ENCODE results near the gene BRINP2. TPM values are rescaled to one million over a fixed set of nuclear protein-coding genes. Genes with fewer than 3 reads are reported as not detected.

Gene BRINP2
- total RNA-seq, 1 donor from 2014 or later, result 0.52 TPM

DNA sequence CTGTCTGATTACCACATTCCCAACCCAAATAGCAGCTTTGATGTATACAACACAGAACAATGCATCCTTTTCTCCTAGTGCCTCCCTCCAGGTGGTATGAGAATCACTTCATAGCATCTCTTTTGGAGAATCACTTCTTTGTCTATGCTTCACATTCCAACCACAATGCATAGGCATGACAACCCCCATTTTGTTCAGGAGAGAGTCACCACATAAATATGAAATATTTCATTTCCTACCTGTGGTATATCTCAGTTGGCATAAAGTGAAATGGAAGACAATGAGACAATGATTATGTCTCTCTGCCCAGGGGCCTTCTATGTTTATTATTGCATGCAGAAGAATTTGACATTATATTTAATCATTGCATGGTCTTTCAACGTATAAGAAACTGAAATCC is 112.2 kb downstream of the BRINP2 start:
- H3K9me3 ChIP-seq (ENCODE audit: control insufficient read depth in 3 of 3, low read length in 3 of 3), result no peaks in the 10 kb centered on the region
- H3K27me3 ChIP-seq (ENCODE audit: control insufficient read depth in 3 of 3, insufficient read depth in 3 of 3, low read length in 3 of 3), result no peaks in the 10 kb centered on the region
- H3K27ac ChIP-seq (ENCODE audit: low read depth, low read length), result no peak overlapping the region
- no peaks in the 10 kb centered on the region for H3K36me3 ChIP-seq (ENCODE audit: control insufficient read depth in 3 of 3, insufficient read depth in 3 of 3, low read length in 3 of 3)
- H3K4me3 ChIP-seq (ENCODE audit: low read length in 3 of 3), result no peak overlapping the region
- H3K9ac ChIP-seq (ENCODE audit: low read depth in 1 of 3, low read length in 3 of 3), result no peak overlapping the region
- peaks cover 5 to 14% (median 8%) of the 10 kb centered on the region in 3 donors for H3K4me1 ChIP-seq (ENCODE audit: control insufficient read depth in 3 of 3, insufficient read depth in 3 of 3, low read length in 3 of 3)

DNA sequence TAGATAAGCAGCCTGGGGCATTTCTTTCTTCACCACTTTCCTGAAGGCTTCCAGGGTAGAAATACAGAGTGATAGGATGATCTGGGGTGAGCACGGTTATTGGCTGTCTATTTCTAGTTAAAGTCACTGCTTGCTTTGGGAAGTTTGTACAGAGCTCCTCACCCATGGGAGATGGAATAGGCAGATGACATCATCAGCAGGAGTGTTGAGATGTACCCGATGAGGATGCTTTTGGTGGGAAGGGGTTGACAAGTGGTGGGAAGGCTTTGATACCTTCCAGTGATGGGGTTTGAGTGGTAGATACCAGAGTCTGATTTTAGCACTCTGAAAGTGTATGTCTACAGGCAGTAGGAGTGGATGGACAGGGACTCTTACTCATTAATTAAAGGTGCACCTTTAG is 112.6 kb downstream of the BRINP2 start:
- no peaks in the 10 kb centered on the region for H3K27me3 ChIP-seq (ENCODE audit: control insufficient read depth in 3 of 3, insufficient read depth in 3 of 3, low read length in 3 of 3)
- no peaks in the 10 kb centered on the region for H3K36me3 ChIP-seq (ENCODE audit: control insufficient read depth in 3 of 3, insufficient read depth in 3 of 3, low read length in 3 of 3)
- no peak overlapping the region for H3K27ac ChIP-seq (ENCODE audit: low read depth, low read length)
- no peak overlapping the region for H3K9ac ChIP-seq (ENCODE audit: low read depth in 1 of 3, low read length in 3 of 3)
- H3K9me3 ChIP-seq (ENCODE audit: control insufficient read depth in 3 of 3, low read length in 3 of 3), result no peaks in the 10 kb centered on the region
- H3K4me3 ChIP-seq (ENCODE audit: low read length in 3 of 3), result no peak overlapping the region
- H3K4me1 ChIP-seq (ENCODE audit: control insufficient read depth in 3 of 3, insufficient read depth in 3 of 3, low read length in 3 of 3), result peaks cover 5 to 14% (median 8%) of the 10 kb centered on the region in 3 donors

DNA sequence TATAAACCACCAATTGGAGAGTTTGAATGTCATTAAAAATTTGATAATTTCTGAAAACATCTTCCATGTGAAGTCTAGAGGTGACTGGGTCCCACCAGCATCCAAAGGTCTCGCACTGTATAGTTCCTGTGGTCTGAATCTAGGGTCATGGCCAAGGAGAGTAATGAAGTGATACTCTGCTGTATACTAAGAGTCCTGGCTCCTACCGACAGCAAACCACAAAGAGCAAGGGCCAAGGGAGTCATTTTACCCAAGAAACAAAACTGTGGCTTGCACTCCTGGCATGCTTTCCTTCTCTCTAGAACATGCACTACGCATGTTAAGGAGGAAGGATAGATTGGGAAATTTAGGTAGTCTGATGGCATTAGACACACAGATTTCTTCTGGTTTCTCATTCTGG is 115.6 kb downstream of the BRINP2 start:
- Histone ChIP-seq H3K9ac (ENCODE audit: low read depth in 1 of 3, low read length in 3 of 3) (no peak overlapping the region), H3K4me1 (ENCODE audit: control insufficient read depth in 3 of 3, insufficient read depth in 3 of 3, low read length in 3 of 3) (peaks cover under 1 to 5% (median 2%) of the 10 kb centered on the region in 3 donors), H3K9me3 (ENCODE audit: control insufficient read depth in 3 of 3, low read length in 3 of 3) (peaks cover 0 to 2% (median 0%) of the 10 kb centered on the region in 3 donors), H3K27ac (ENCODE audit: low read depth, low read length) (no peak overlapping the region), H3K27me3 (ENCODE audit: control insufficient read depth in 3 of 3, insufficient read depth in 3 of 3, low read length in 3 of 3) (no peaks in the 10 kb centered on the region), H3K36me3 (ENCODE audit: control insufficient read depth in 3 of 3, insufficient read depth in 3 of 3, low read length in 3 of 3) (no peaks in the 10 kb centered on the region), H3K4me3 (ENCODE audit: low read length in 3 of 3) (no peak overlapping the region)

DNA sequence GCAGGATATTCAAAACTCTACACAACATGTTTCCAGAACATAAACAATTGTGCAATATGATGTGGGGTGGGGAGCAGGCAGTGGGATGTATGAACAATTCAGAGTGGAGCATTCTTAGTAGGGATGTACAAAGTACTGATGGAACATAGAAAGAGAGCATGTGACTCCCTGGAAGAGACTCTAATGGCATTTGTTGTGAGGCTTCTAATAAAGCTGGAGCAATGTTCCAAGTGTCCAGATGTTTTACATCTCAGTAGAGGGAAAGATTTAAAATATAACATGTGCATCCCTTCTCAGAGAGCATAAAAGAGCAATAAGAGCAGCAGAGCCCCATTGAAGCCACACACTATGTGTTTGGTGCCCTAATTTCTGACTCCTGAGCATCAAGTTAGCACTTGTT is 116.5 kb downstream of the BRINP2 start:
- H3K36me3 ChIP-seq (ENCODE audit: control insufficient read depth in 3 of 3, insufficient read depth in 3 of 3, low read length in 3 of 3), result no peaks in the 10 kb centered on the region
- H3K9me3 ChIP-seq (ENCODE audit: control insufficient read depth in 3 of 3, low read length in 3 of 3), result peaks cover 0 to 2% (median 0%) of the 10 kb centered on the region in 3 donors
- no peak overlapping the region for H3K9ac ChIP-seq (ENCODE audit: low read depth in 1 of 3, low read length in 3 of 3)
- H3K4me1 ChIP-seq (ENCODE audit: control insufficient read depth in 3 of 3, insufficient read depth in 3 of 3, low read length in 3 of 3), result peaks cover 0 to 3% (median 0%) of the 10 kb centered on the region in 3 donors
- no peaks in the 10 kb centered on the region for H3K27me3 ChIP-seq (ENCODE audit: control insufficient read depth in 3 of 3, insufficient read depth in 3 of 3, low read length in 3 of 3)
- no peak overlapping the region for H3K27ac ChIP-seq (ENCODE audit: low read depth, low read length)
- H3K4me3 ChIP-seq (ENCODE audit: low read length in 3 of 3), result no peak overlapping the region

DNA sequence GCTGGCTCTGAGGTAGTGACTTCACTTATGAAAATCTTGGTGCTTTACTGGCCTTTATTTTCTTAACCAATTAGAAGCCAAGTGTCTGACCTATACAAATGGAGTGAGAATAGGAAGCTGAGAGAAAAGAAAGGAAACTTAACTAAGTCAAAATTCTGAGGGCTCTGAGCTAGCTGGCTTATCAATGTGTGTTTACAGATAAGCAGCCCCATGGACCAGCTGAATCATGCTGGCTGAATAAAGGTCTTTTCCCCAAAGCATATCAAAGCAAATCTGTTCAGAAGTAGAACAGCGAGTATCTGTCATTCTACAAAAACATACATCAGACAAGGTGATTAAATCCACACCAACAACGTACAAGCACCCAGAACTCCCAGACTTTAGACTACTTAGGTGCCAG is 117.2 kb downstream of the BRINP2 start:
- Histone ChIP-seq H3K27ac (ENCODE audit: low read depth, low read length) (no peak overlapping the region), H3K36me3 (ENCODE audit: control insufficient read depth in 3 of 3, insufficient read depth in 3 of 3, low read length in 3 of 3) (no peaks in the 10 kb centered on the region), H3K27me3 (ENCODE audit: control insufficient read depth in 3 of 3, insufficient read depth in 3 of 3, low read length in 3 of 3) (no peaks in the 10 kb centered on the region), H3K9me3 (ENCODE audit: control insufficient read depth in 3 of 3, low read length in 3 of 3) (peaks cover 0 to 2% (median 0%) of the 10 kb centered on the region in 3 donors), H3K4me1 (ENCODE audit: control insufficient read depth in 3 of 3, insufficient read depth in 3 of 3, low read length in 3 of 3) (peaks cover 0 to 3% (median 0%) of the 10 kb centered on the region in 3 donors), H3K4me3 (ENCODE audit: low read length in 3 of 3) (no peak overlapping the region), H3K9ac (ENCODE audit: low read depth in 1 of 3, low read length in 3 of 3) (no peak overlapping the region)

DNA sequence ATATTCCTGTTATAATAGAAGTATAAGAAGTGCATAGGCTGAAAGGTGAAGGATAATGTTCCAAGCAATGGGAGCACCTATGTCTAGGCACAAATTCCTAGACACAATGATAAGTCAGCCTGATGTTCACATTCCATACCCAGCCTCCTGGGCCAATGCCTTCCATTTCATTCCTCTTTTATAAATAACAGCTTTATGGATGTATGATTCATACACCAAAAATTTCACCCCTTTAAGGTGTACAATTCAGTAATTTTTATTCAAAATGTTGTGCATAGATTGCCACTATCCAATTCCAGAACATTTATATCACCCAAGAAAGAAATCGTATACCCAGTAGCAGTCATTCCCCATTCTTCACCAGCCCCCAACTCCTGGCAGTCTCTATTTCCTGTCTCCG is 118.8 kb downstream of the BRINP2 start:
- no peak overlapping the region for H3K27ac ChIP-seq (ENCODE audit: low read depth, low read length)
- H3K4me1 ChIP-seq (ENCODE audit: control insufficient read depth in 3 of 3, insufficient read depth in 3 of 3, low read length in 3 of 3), result peaks cover 0 to 3% (median 0%) of the 10 kb centered on the region in 3 donors
- no peaks in the 10 kb centered on the region for H3K27me3 ChIP-seq (ENCODE audit: control insufficient read depth in 3 of 3, insufficient read depth in 3 of 3, low read length in 3 of 3)
- H3K9me3 ChIP-seq (ENCODE audit: control insufficient read depth in 3 of 3, low read length in 3 of 3), result peaks cover 0 to 2% (median 0%) of the 10 kb centered on the region in 3 donors
- no peak overlapping the region for H3K4me3 ChIP-seq (ENCODE audit: low read length in 3 of 3)
- H3K36me3 ChIP-seq (ENCODE audit: control insufficient read depth in 3 of 3, insufficient read depth in 3 of 3, low read length in 3 of 3), result no peaks in the 10 kb centered on the region
- H3K9ac ChIP-seq (ENCODE audit: low read depth in 1 of 3, low read length in 3 of 3), result no peak overlapping the region

DNA sequence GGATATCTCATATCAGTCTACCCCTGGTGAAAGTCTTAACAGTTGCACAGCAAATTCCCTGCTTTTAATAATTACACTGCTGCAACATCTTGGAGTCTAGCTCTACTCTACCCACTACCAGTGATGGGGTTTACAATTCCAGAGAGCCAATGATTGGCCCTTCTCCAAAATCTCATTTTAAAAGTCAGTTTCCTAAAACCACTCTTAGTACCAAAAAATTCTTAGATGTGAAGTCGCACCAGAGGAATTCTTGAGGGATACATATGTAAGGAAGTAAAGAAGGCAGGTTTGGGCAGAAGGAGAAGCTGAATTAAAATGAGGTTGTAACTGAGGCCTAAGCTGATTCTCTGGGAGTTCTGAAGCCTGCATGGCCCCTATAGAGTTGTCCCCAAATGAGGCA is 129.7 kb downstream of the BRINP2 start:
- Histone ChIP-seq H3K4me3 (ENCODE audit: low read length in 3 of 3) (no peak overlapping the region), H3K27ac (ENCODE audit: low read depth, low read length) (no peak overlapping the region), H3K9ac (ENCODE audit: low read depth in 1 of 3, low read length in 3 of 3) (no peak overlapping the region), H3K27me3 (ENCODE audit: control insufficient read depth in 3 of 3, insufficient read depth in 3 of 3, low read length in 3 of 3) (no peaks in the 10 kb centered on the region), H3K9me3 (ENCODE audit: control insufficient read depth in 3 of 3, low read length in 3 of 3) (no peaks in the 10 kb centered on the region), H3K36me3 (ENCODE audit: control insufficient read depth in 3 of 3, insufficient read depth in 3 of 3, low read length in 3 of 3) (no peaks in the 10 kb centered on the region), H3K4me1 (ENCODE audit: control insufficient read depth in 3 of 3, insufficient read depth in 3 of 3, low read length in 3 of 3) (peaks cover 0 to 10% (median 9%) of the 10 kb centered on the region in 3 donors)

DNA sequence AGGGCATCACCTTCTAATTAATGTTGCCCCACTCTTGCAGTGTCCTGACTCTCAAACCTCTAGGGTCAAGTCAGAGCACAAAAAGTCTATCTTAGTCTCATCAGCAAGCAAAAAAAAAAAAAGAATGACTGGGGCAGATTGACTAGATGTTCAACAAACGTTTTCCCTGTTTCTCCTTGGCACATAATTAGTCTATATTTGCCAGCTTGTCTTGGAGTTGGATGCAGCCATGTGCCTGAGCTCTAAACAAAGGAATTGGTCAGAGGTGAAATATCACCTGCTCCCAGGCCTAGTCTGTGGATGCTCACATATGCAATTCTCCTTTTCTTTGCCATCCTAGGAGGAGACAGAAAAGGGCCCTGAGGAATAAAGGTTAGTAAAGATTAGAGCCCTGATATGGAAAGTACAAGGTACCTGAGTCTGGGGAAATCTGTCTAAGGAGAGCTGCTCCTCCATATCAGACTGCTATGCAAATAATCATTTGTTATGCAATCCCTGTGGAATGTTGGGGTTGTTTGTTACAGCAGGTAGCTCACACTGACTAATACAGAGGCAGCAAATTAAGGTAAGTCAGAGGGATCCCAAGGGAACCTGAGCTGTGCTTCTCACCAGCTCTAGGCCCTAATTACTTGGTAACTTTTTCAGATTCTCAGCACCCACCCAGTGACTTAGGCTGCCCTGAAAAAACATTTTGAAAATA is 130.8 kb downstream of the BRINP2 start:
- no peak overlapping the region for H3K27ac ChIP-seq (ENCODE audit: low read depth, low read length)
- no peaks in the 10 kb centered on the region for H3K36me3 ChIP-seq (ENCODE audit: control insufficient read depth in 3 of 3, insufficient read depth in 3 of 3, low read length in 3 of 3)
- H3K9ac ChIP-seq (ENCODE audit: low read depth in 1 of 3, low read length in 3 of 3), result no peak overlapping the region

DNA sequence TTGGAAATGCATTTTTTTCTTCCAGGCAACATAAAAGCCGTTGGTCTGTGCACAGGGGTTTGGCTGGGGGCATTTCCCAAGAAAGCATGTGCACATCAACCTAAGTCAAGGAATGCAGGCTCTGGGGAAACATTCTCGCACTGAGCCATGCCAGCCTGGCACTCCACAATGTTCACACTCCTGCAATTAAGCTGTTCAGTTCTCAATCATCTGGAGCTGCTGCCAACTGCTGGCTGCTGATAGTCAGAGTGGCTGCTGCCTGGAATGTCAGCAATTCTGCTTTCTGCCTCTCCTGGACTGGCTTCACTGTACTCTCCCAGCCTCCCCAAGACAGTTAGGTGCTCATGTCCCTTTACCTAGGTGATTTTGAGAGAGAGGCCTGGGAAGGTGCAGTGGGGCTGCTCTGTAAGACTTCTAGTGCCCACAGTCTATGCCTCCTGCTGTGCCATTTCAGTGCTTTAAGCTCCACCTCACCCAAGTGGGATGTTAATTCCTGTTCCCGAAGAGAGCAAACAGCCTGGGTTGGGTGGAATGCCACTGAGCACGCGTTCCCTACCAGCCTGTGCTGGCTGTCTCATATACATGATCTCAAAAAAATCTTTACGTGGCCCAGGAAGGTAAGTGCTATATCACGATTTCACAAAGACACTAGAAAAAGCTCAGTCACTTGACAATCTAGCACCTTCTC is 131.7 kb downstream of the BRINP2 start:
- Histone ChIP-seq H3K27ac (ENCODE audit: low read depth, low read length) (no peak overlapping the region), H3K4me1 (ENCODE audit: control insufficient read depth in 3 of 3, insufficient read depth in 3 of 3, low read length in 3 of 3) (peaks cover 0 to 10% (median 9%) of the 10 kb centered on the region in 3 donors), H3K9me3 (ENCODE audit: control insufficient read depth in 3 of 3, low read length in 3 of 3) (no peaks in the 10 kb centered on the region), H3K9ac (ENCODE audit: low read depth in 1 of 3, low read length in 3 of 3) (peak overlapping the region in 1 of 3 donors; percentile 52), H3K4me3 (ENCODE audit: low read length in 3 of 3) (no peak overlapping the region), H3K27me3 (ENCODE audit: control insufficient read depth in 3 of 3, insufficient read depth in 3 of 3, low read length in 3 of 3) (no peaks in the 10 kb centered on the region), H3K36me3 (ENCODE audit: control insufficient read depth in 3 of 3, insufficient read depth in 3 of 3, low read length in 3 of 3) (no peaks in the 10 kb centered on the region)

More for the DNA sequence above, 130.8 kb downstream of the BRINP2 start:
- peaks cover 0 to 10% (median 9%) of the 10 kb centered on the region in 3 donors for H3K4me1 ChIP-seq (ENCODE audit: control insufficient read depth in 3 of 3, insufficient read depth in 3 of 3, low read length in 3 of 3)
- H3K4me3 ChIP-seq (ENCODE audit: low read length in 3 of 3), result no peak overlapping the region
- no peaks in the 10 kb centered on the region for H3K9me3 ChIP-seq (ENCODE audit: control insufficient read depth in 3 of 3, low read length in 3 of 3)
- no peaks in the 10 kb centered on the region for H3K27me3 ChIP-seq (ENCODE audit: control insufficient read depth in 3 of 3, insufficient read depth in 3 of 3, low read length in 3 of 3)

Measured in skeletal muscle tissue (tissue), 4 donors.